OCI-LY7 (cell line): ENCODE results near the gene PYM1. TPM values are rescaled to one million over a fixed set of nuclear protein-coding genes. Genes with fewer than 3 reads are reported as not detected.

ENCODE experiments used
- BruUV-seq: library from RNA; stranded (reverse); fragments of 400-500 nt; replicated peaks from 2 replicates; lab custom pipeline; 2021; lab: Mats Ljungman, UMichigan
- CTCF ChIA-PET: fragments of 300-600 bp; sonication (Branson Sonifier 250); formaldehyde crosslinking; loops from one replicate; lab custom pipeline; 2022; ENCODE audit warnings: antibody characterized with exemption; ENCODE audit not compliant: unreplicated experiment; lab: Charles Lee
- POLR2A ChIA-PET: fragments of 300-600 bp; sonication (Branson Sonifier 250); formaldehyde crosslinking; loops from one replicate; lab custom pipeline; 2022; ENCODE audit warnings: antibody characterized with exemption; lab: Charles Lee
- DNase-seq: peaks from one replicate; pipeline ENCODE4 v3.0.0-alpha.2; 2015; ENCODE audit warnings: low spot score
- H2AFZ ChIP-seq: fragments of 200-600 bp; sonication (generic), shearing (Covaris generic); 2 replicates; pipeline ENCODE4 v1.6.1; 2014; ENCODE audit warnings: mild to moderate bottlenecking, antibody characterized with exemption, low read length, moderate library complexity
- H3K27ac ChIP-seq: fragments of 200-600 bp; sonication (generic); 2 replicates; pipeline ENCODE4 v1.5.1; 2014; ENCODE audit warnings: mixed run types, low read depth, mild to moderate bottlenecking, moderate library complexity, low read length, inconsistent platforms; ENCODE audit not compliant: poor library complexity, severe bottlenecking
- H3K36me3 ChIP-seq: fragments of 200-600 bp; sonication (generic); 2 replicates; pipeline ENCODE4 v1.6.1; 2014; ENCODE audit warnings: mild to moderate bottlenecking, antibody characterized with exemption, low read length, moderate library complexity, mixed read lengths; ENCODE audit not compliant: insufficient read depth
- H3K4me1 ChIP-seq: fragments of 200-600 bp; sonication (generic); 2 replicates; pipeline ENCODE4 v1.5.1; 2014; ENCODE audit warnings: mild to moderate bottlenecking, low read length; ENCODE audit not compliant: insufficient read depth, poor library complexity, severe bottlenecking
- H3K4me2 ChIP-seq: fragments of 200-600 bp; sonication (generic); 2 replicates; pipeline ENCODE4 v1.6.1; 2014; ENCODE audit warnings: mild to moderate bottlenecking, low read length
- H3K4me3 ChIP-seq: fragments of 200-600 bp; sonication (generic); 2 replicates; pipeline ENCODE4 v1.5.1; 2014; ENCODE audit warnings: mild to moderate bottlenecking, low read depth, low read length; ENCODE audit not compliant: poor library complexity, severe bottlenecking
- H3K79me2 ChIP-seq: fragments of 200-600 bp; sonication (generic); 2 replicates; pipeline ENCODE4 v1.6.1; 2016; ENCODE audit warnings: low read depth, mild to moderate bottlenecking, low read length, moderate library complexity, mixed read lengths; ENCODE audit not compliant: insufficient read depth
- H3K9me2 ChIP-seq: fragments of 200-600 bp; sonication (generic); 2 replicates; pipeline ENCODE4 v1.6.1; 2016; ENCODE audit warnings: mild to moderate bottlenecking, low read length, mixed read lengths; ENCODE audit not compliant: insufficient read depth
- H3K9me3 ChIP-seq: fragments of 200-600 bp; sonication (generic); 2 replicates; pipeline ENCODE4 v1.6.1; 2014; ENCODE audit warnings: mild to moderate bottlenecking, mixed run types, low read length, mixed read lengths
- H4K20me1 ChIP-seq: fragments of 200-600 bp; sonication (generic); 2 replicates; pipeline ENCODE4 v1.6.1; 2014; ENCODE audit warnings: mild to moderate bottlenecking, antibody characterized with exemption, low read length, moderate library complexity, mixed read lengths; ENCODE audit not compliant: insufficient read depth
- EZH2phosphoT487 ChIP-seq: fragments of 200-600 bp; sonication (generic); IDR thresholded peaks from 2 replicates; pipeline ENCODE4 v1.6.1; 2018; ENCODE audit warnings: low read depth, borderline replicate concordance, mild to moderate bottlenecking, mixed run types, antibody characterized with exemption, low read length, moderate library complexity, mixed read lengths
- intact Hi-C: fragments of 100-400 bp; cut with micrococcal nuclease; formaldehyde crosslinking; loops from one replicate; pipeline ENCODE4 v1.10.0; 2022; ENCODE audit not compliant: unreplicated experiment
- total RNA-seq, 2 experiments: library from RNA; depleted of rRNA in 1 of 2; stranded (reverse); fragments of >200 nt in 1 of 2; shearing (Covaris generic) in 1 of 2; gene quantifications; 2 replicates each; pipeline ENCODE4 v1.2.3, GENCODE V29; 2014 to 2022
- TF ChIP-seq, protein P1 (sequence below): fragments of 200-600 bp; sonication (generic); conservative IDR thresholded peaks from 2 replicates; pipeline ENCODE4 v1.5.1; 2014; ENCODE audit warnings: mild to moderate bottlenecking, antibody characterized with exemption, low read length, moderate library complexity, mixed read lengths

Gene PYM1
- total RNA-seq, 2 experiments from 2014 or later, result 82.7 to 88.5 TPM

DNA sequence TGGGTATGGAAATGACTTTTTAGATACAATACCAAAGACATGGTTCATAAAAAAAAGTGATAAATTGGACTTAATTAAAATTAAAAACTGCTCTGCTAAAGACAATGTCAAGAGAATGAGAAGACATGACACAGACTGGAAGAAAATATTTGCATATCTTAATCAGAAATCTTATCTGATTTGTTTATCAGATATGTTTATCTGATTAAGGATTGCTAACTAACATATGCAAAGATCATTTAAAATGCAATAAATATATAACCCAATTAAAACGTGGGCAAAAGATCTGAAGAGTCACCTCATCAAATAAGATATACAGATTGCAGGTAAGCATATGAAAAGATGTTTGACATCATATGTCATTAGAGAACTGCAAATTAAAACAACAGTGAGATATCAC is 75.0 kb downstream of the PYM1 start:
- H3K79me2 ChIP-seq, result no peaks in the 10 kb centered on the region
- no peak for DNase-seq

More for the DNA sequence above, 75.0 kb downstream of the PYM1 start:
- no peak overlapping the region for H2AFZ ChIP-seq
- no peak overlapping the region for H3K4me3 ChIP-seq
- no peaks in the 10 kb centered on the region for H3K4me1 ChIP-seq
- no peak overlapping the region for H3K27ac ChIP-seq
- no peaks in the 10 kb centered on the region for H3K36me3 ChIP-seq
- TF ChIP-seq, protein P1, sequence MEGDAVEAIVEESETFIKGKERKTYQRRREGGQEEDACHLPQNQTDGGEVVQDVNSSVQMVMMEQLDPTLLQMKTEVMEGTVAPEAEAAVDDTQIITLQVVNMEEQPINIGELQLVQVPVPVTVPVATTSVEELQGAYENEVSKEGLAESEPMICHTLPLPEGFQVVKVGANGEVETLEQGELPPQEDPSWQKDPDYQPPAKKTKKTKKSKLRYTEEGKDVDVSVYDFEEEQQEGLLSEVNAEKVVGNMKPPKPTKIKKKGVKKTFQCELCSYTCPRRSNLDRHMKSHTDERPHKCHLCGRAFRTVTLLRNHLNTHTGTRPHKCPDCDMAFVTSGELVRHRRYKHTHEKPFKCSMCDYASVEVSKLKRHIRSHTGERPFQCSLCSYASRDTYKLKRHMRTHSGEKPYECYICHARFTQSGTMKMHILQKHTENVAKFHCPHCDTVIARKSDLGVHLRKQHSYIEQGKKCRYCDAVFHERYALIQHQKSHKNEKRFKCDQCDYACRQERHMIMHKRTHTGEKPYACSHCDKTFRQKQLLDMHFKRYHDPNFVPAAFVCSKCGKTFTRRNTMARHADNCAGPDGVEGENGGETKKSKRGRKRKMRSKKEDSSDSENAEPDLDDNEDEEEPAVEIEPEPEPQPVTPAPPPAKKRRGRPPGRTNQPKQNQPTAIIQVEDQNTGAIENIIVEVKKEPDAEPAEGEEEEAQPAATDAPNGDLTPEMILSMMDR, result no peak
- TF ChIP-seq EZH2phosphoT487, result no peak
- no peaks in the 10 kb centered on the region for H4K20me1 ChIP-seq
- CTCF ChIA-PET, result no interaction called here
- H3K4me2 ChIP-seq, result no peak overlapping the region
- no TSS peak for BruUV-seq
- POLR2A ChIA-PET, result interaction anchor here (0.6 kb wide), 1 partner anchor 81 kb away, joined by 3 read pairs; no protein-coding TSS in a partner anchor
- no peaks in the 10 kb centered on the region for H3K9me2 ChIP-seq
- no peaks in the 10 kb centered on the region for H3K9me3 ChIP-seq
- intact Hi-C loops, result no loop called here

Other genes with a start within 250 kb of the PYM1 start
- 1.5 and 2.3 TPM in 2 replicates for gene ITGA7, start 220.0 kb downstream of the PYM1 start, total RNA-seq (2014; rRNA removed; shearing (Covaris generic))
- gene ITGA7, start 220.0 kb downstream of the PYM1 start, total RNA-seq (2022), result 3.3 and 4.0 TPM in 2 replicates
- gene BLOC1S1, start 211.8 kb downstream of the PYM1 start, total RNA-seq (2014; rRNA removed; shearing (Covaris generic)), result 139 and 161 TPM in 2 replicates
- 152 and 159 TPM in 2 replicates for gene BLOC1S1, start 211.8 kb downstream of the PYM1 start, total RNA-seq (2022)
- 6.2 and 8.9 TPM in 2 replicates for gene RDH5, start 207.5 kb downstream of the PYM1 start, total RNA-seq (2014; rRNA removed; shearing (Covaris generic))
- gene RDH5, start 207.5 kb downstream of the PYM1 start, total RNA-seq (2022), result 19.6 and 20.1 TPM in 2 replicates
- 102 and 143 TPM in 2 replicates for gene CD63, start 198.9 kb downstream of the PYM1 start, total RNA-seq (2014; rRNA removed; shearing (Covaris generic))
- 112 and 130 TPM in 2 replicates for gene CD63, start 198.9 kb downstream of the PYM1 start, total RNA-seq (2022)
- 4.5 and 5.2 TPM in 2 replicates for gene GDF11, start 184.8 kb downstream of the PYM1 start, total RNA-seq (2014; rRNA removed; shearing (Covaris generic))
- 18.0 and 19.9 TPM in 2 replicates for gene GDF11, start 184.8 kb downstream of the PYM1 start, total RNA-seq (2022)
- 86.1 and 161 TPM in 2 replicates for gene SARNP, start 110.2 kb downstream of the PYM1 start, total RNA-seq (2014; rRNA removed; shearing (Covaris generic))
- 85.5 and 92.0 TPM in 2 replicates for gene SARNP, start 110.2 kb downstream of the PYM1 start, total RNA-seq (2022)
- gene ORMDL2, start 109.9 kb downstream of the PYM1 start, total RNA-seq (2014; rRNA removed; shearing (Covaris generic)), result 13.4 and 20.0 TPM in 2 replicates
- 22.9 and 27.1 TPM in 2 replicates for gene ORMDL2, start 109.9 kb downstream of the PYM1 start, total RNA-seq (2022)
- gene DNAJC14, start 98.3 kb downstream of the PYM1 start, total RNA-seq (2014; rRNA removed; shearing (Covaris generic)), result 50.8 and 60.9 TPM in 2 replicates
- gene DNAJC14, start 98.3 kb downstream of the PYM1 start, total RNA-seq (2022), result 52.3 and 59.3 TPM in 2 replicates
- not detected in 2 replicates for gene MMP19, start 85.0 kb downstream of the PYM1 start, total RNA-seq (2014; rRNA removed; shearing (Covaris generic))
- not detected in 2 replicates for gene MMP19, start 85.0 kb downstream of the PYM1 start, total RNA-seq (2022)
- 106 and 144 TPM in 2 replicates for gene DGKA, start 3.3 kb upstream of the PYM1 start, total RNA-seq (2014; rRNA removed; shearing (Covaris generic))
- gene DGKA, start 3.3 kb upstream of the PYM1 start, total RNA-seq (2022), result 170 and 216 TPM in 2 replicates
- 0.49 and 1.4 TPM in 2 replicates for gene PMEL, start 38.1 kb upstream of the PYM1 start, total RNA-seq (2014; rRNA removed; shearing (Covaris generic))
- 2.4 and 3.0 TPM in 2 replicates for gene PMEL, start 38.1 kb upstream of the PYM1 start, total RNA-seq (2022)
- gene CDK2, start 38.9 kb upstream of the PYM1 start, total RNA-seq (2014; rRNA removed; shearing (Covaris generic)), result 57.8 and 68.1 TPM in 2 replicates
- 80.9 and 81.4 TPM in 2 replicates for gene CDK2, start 38.9 kb upstream of the PYM1 start, total RNA-seq (2022)
- 21.6 and 21.8 TPM in 2 replicates for gene RAB5B, start 46.2 kb upstream of the PYM1 start, total RNA-seq (2014; rRNA removed; shearing (Covaris generic))
- gene RAB5B, start 46.2 kb upstream of the PYM1 start, total RNA-seq (2022), result 47.2 and 50.5 TPM in 2 replicates
- gene SUOX, start 69.4 kb upstream of the PYM1 start, total RNA-seq (2014; rRNA removed; shearing (Covaris generic)), result 2.5 and 2.7 TPM in 2 replicates
- 6.4 and 7.4 TPM in 2 replicates for gene SUOX, start 69.4 kb upstream of the PYM1 start, total RNA-seq (2022)
- 0.90 and 1.3 TPM in 2 replicates for gene IKZF4, start 93.1 kb upstream of the PYM1 start, total RNA-seq (2014; rRNA removed; shearing (Covaris generic))
- gene IKZF4, start 93.1 kb upstream of the PYM1 start, total RNA-seq (2022), result 6.0 and 8.8 TPM in 2 replicates
- 306 and 600 TPM in 2 replicates for gene RPS26, start 114.0 kb upstream of the PYM1 start, total RNA-seq (2014; rRNA removed; shearing (Covaris generic))
- 74.6 and 79.1 TPM in 2 replicates for gene RPS26, start 114.0 kb upstream of the PYM1 start, total RNA-seq (2022)
- not detected in 2 replicates for gene ERBB3, start 152.3 kb upstream of the PYM1 start, total RNA-seq (2014; rRNA removed; shearing (Covaris generic))
- 0.83 TPM in 1 of 2 replicates, not detected in the other for gene ERBB3, start 152.3 kb upstream of the PYM1 start, total RNA-seq (2022)
- 358 and 437 TPM in 2 replicates for gene PA2G4, start 176.7 kb upstream of the PYM1 start, total RNA-seq (2014; rRNA removed; shearing (Covaris generic))
- 280 and 289 TPM in 2 replicates for gene PA2G4, start 176.7 kb upstream of the PYM1 start, total RNA-seq (2022)
- 4,534 and 5,932 TPM in 2 replicates for gene RPL41, start 188.7 kb upstream of the PYM1 start, total RNA-seq (2014; rRNA removed; shearing (Covaris generic))
- gene RPL41, start 188.7 kb upstream of the PYM1 start, total RNA-seq (2022), result 4,745 and 4,976 TPM in 2 replicates
- gene ZC3H10, start 190.4 kb upstream of the PYM1 start, total RNA-seq (2014; rRNA removed; shearing (Covaris generic)), result 11.9 and 12.6 TPM in 2 replicates
- 15.8 and 16.5 TPM in 2 replicates for gene ZC3H10, start 190.4 kb upstream of the PYM1 start, total RNA-seq (2022)
- 74.6 and 85.9 TPM in 2 replicates for gene ESYT1, start 200.4 kb upstream of the PYM1 start, total RNA-seq (2014; rRNA removed; shearing (Covaris generic))
- 108 and 112 TPM in 2 replicates for gene ESYT1, start 200.4 kb upstream of the PYM1 start, total RNA-seq (2022)
- gene MYL6B, start 224.7 kb upstream of the PYM1 start, total RNA-seq (2014; rRNA removed; shearing (Covaris generic)), result 56.6 and 105 TPM in 2 replicates
- 62.6 and 77.6 TPM in 2 replicates for gene MYL6B, start 224.7 kb upstream of the PYM1 start, total RNA-seq (2022)
- gene MYL6, start 230.5 kb upstream of the PYM1 start, total RNA-seq (2014; rRNA removed; shearing (Covaris generic)), result 574 and 654 TPM in 2 replicates
- 415 and 468 TPM in 2 replicates for gene MYL6, start 230.5 kb upstream of the PYM1 start, total RNA-seq (2022)